Measurements from ENCODE around the gene KDM4B. TPM values are rescaled to one million over a fixed set of nuclear protein-coding genes. Genes with fewer than 3 reads are reported as not detected.

Gene KDM4B
- total and polyA plus RNA-seq, 2 donors: 14.3 to 19.5 TPM

DNA sequence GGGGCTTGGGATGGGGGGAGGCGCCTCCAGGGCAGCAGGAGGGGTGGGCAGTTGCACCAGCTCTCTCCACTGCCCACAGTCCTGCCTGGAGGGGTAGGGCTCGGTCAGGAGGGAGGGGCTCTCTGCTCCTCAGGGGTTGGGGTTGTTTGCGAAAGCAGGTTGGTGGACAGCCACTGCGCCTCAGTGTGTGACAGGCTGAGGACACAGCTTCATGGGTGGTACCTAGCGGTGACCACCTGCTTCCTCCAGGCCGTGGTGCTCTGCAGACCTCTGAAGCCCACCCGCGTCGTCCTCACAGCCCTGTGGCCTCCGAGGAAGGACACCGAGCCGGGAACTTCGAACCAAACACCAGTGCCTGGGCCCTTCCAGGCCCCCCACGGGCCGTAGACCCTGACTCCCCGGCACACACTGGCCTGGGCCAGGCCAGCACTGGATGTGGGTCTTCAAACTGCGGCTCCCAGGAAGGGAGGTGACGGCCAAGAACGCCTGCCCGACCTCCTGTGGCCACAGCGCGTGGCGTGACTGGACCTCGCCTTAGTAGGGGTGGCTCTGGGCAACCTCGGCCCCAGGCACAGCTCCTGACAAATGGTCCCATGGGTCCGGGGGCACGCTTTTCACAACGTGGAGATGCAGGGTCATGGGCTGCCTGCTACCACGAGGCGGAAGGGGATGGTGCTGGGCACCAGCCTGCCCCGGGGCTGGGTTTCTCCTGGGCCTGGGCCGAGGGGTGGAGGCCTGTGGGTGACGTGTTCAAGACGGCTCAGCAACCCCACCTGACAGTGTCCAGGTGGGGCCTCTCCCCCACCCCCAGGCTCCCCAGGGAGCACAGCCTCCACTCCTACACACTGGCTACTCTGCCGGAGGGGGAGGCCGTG, 173.2 kb downstream of the KDM4B start:
- DNase-seq (ENCODE audit: extremely low spot score): no peak
- Histone ChIP-seq H3K27ac (ENCODE audit: low read depth) (no peak overlapping the region), H3K36me3 (ENCODE audit: insufficient read depth) (peaks cover 1% of the 10 kb centered on the region), H3K4me1 (ENCODE audit: insufficient read depth) (no peaks in the 10 kb centered on the region), H3K4me3 (ENCODE audit: low read depth, low read length) (no peak overlapping the region)
- WGBS: 91% methylated on average over 36 of the region's 36 CpGs

DNA sequence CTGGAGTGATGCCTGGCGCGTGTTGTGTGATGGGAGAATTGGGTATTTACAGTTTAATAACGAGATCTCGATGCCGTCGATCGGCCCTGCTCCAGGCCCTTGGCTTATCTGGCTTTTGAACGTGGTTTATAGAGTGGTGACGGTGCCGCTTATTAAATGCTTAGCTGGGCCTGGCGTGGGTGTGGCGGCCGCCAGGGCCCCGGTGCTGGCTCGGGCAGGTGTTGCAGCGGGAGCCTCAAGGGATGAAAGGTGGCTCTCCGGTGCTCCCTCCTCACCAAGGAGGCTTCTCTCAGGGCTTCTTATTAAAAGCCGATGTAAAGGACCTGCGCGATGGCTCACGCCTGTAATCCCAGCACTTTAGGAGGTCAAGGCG, 173.8 kb downstream of the KDM4B start:
- Histone ChIP-seq H3K27ac (ENCODE audit: low read depth) (no peak overlapping the region), H3K4me3 (ENCODE audit: low read depth, low read length) (no peak overlapping the region), H3K36me3 (ENCODE audit: insufficient read depth) (no peaks in the 10 kb centered on the region), H3K4me1 (ENCODE audit: insufficient read depth) (no peaks in the 10 kb centered on the region)
- no peak for DNase-seq (ENCODE audit: extremely low spot score)
- WGBS: 82% methylated on average over 22 of the region's 22 CpGs

DNA sequence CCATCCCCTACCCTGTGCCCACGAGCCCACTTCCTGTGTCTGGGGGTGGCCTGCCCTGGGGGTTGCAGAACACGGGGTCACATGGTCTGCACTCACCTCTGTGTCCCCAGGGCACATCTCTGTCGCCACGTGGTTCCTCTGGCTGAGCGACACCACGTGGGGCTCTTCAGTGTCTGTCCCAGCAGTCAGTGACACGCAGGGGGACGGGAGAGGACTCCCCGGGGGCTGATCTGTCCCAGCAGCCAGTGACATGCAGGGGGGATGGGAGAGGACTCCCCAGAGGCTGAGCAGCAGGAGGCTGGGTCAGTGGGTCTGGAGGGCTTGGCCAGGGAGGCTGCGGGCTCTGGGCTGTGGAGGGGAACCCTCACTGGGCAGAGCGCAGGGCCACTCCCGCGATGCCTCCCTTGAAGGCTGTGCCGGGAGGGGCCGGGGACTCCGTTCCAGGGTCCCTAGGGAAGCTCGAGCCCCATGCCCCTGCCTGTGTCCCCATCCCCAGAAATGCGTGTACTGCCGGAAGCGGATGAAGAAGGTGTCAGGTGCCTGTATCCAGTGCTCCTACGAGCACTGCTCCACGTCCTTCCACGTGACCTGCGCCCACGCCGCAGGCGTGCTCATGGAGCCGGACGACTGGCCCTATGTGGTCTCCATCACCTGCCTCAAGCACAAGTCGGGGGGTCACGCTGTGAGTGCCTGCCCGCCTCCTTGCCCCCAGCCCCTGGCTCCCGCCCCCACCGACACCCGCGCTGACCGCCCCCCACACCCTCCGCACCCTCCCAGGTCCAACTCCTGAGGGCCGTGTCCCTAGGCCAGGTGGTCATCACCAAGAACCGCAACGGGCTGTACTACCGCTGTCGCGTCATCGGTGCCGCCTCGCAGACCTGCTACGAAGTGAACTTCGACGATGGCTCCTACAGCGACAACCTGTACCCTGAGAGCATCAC, 174.8 kb downstream of the KDM4B start:
- H3K4me1 ChIP-seq (ENCODE audit: insufficient read depth): no peaks in the 10 kb centered on the region
- no peak overlapping the region for H3K4me3 ChIP-seq (ENCODE audit: low read depth, low read length)
- H3K27ac ChIP-seq (ENCODE audit: low read depth): no peak overlapping the region
- WGBS: 93% methylated on average over 51 of the region's 51 CpGs
- no peak for DNase-seq (ENCODE audit: extremely low spot score)
- H3K36me3 ChIP-seq (ENCODE audit: insufficient read depth): no peaks in the 10 kb centered on the region

DNA sequence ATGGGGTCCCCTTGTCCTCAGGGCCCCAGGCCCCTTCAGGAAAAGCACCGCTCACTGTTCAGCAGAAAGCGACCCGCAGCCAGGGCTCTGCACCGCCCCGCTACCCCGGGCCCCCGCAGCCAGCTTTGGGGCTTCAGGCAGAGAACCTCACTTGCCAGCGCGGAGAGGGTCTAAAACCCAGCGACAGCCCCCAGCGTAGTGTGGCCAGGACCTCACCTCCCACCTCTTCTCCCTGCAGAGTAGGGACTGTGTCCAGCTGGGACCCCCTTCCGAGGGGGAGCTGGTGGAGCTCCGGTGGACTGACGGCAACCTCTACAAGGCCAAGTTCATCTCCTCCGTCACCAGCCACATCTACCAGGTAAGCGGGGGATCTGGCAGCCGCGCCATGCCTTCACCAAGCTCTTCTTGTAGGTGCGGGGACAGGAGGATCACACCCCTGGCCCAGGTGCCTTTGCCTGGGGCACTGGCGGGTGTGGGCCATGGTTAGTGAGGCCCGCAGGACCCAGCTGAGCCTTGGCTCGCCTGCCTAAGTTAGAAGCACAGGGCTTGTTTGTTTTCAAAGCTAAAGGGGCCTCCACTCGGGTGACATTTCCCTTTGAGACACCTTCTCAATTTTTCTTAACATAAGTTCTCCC, 175.7 kb downstream of the KDM4B start:
- no peak for DNase-seq (ENCODE audit: extremely low spot score)
- H3K4me3 ChIP-seq (ENCODE audit: low read depth, low read length): no peak overlapping the region
- 96% methylated on average over 23 of the region's 23 CpGs for WGBS
- H3K4me1 ChIP-seq (ENCODE audit: insufficient read depth): no peaks in the 10 kb centered on the region
- no peak overlapping the region for H3K27ac ChIP-seq (ENCODE audit: low read depth)
- no peaks in the 10 kb centered on the region for H3K36me3 ChIP-seq (ENCODE audit: insufficient read depth)

DNA sequence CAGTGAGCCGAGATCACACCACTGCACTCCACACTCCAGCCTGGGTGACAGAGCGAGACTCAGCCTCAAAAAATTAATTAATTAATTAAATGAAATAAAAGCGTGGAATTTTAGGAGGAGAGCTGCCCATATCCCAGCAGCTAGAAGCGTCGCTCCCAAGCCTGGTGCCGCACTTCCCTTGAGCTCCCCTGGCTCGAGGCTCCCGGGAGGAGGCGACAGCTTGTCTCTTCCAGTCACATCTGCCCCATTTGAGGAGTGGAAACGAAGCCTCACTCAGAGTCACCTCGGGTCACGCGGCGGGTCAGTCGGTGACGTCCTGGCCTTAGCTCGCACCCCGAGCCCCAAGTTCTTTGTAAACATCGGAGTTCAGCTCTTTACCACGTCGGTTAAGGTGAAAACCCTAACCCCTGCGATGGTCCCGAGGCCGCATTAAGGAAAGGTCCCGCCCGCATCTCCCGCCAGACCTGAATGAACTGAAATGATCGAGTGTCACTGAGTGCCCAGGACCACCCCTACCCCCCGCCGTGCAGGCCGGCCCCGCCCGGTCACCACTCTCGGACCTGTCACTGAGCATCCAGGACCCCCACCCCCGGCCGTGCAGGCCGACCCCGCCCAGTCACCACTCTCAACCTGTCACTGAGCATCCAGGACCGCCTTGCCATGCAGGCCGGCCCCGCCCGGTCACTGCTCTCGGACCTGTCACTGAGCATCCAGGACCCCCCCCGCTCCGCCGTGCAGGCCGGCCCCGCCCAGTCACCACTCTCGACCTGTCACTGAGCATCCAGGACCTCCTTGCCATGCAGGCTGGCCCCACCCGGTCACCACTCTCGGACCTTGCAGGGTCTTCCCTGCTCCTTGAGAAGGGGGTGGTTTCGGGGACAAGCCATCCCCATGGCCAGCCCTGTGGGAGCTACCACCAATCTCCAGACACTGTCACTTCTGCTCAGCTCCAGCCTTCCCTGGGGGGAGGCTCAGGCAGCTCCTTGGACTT, 176.9 kb downstream of the KDM4B start:
- 94% methylated on average over 52 of the region's 52 CpGs for WGBS
- no peak for DNase-seq (ENCODE audit: extremely low spot score)
- no peak overlapping the region for H3K4me3 ChIP-seq (ENCODE audit: low read depth, low read length)
- no peaks in the 10 kb centered on the region for H3K36me3 ChIP-seq (ENCODE audit: insufficient read depth)
- no peaks in the 10 kb centered on the region for H3K4me1 ChIP-seq (ENCODE audit: insufficient read depth)
- no peak overlapping the region for H3K27ac ChIP-seq (ENCODE audit: low read depth)

DNA sequence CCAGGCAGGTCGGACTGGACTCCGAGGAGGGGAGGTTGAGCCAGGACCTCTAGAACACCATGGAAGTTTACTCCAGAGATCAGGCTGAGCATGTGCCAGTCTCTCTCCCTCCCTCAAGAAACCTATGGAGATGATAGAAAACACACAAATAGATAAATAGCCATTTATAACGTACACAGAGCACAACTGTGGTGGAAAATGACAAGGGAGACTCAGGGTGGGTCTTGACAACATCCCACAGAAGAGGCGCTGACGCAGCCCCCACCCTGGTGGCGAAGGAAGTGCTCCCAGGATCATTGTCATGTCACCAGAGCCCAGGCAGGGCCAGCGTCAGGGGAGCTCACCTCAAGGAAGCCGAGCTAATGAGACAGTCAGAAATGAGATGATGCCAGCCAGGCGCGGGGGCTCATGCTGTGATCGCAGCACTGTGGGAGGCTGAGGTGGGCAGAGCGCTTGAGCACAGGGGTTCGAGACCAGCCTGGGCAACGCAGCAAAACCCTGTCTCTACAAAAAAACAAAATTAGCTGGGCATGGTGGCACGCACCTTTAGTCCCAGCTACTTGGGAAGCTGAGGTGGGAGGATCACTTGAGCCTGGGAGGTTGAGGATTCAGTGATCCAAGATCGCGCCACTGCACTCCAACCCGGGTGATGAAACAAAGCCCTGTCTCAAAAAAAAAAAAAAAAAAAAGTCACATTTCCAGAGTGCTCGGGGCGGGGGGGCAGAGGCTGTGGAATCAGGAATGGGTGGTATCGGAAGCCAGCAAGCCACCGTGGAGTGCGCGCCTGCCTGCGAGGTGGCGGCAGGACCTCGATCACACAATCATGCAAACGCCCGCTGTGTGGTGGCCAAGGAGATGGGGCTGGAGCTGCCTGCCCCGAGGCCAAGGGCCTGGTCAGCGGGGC, 178.4 kb downstream of the KDM4B start:
- H3K36me3 ChIP-seq (ENCODE audit: insufficient read depth): peaks cover 3% of the 10 kb centered on the region

DNA sequence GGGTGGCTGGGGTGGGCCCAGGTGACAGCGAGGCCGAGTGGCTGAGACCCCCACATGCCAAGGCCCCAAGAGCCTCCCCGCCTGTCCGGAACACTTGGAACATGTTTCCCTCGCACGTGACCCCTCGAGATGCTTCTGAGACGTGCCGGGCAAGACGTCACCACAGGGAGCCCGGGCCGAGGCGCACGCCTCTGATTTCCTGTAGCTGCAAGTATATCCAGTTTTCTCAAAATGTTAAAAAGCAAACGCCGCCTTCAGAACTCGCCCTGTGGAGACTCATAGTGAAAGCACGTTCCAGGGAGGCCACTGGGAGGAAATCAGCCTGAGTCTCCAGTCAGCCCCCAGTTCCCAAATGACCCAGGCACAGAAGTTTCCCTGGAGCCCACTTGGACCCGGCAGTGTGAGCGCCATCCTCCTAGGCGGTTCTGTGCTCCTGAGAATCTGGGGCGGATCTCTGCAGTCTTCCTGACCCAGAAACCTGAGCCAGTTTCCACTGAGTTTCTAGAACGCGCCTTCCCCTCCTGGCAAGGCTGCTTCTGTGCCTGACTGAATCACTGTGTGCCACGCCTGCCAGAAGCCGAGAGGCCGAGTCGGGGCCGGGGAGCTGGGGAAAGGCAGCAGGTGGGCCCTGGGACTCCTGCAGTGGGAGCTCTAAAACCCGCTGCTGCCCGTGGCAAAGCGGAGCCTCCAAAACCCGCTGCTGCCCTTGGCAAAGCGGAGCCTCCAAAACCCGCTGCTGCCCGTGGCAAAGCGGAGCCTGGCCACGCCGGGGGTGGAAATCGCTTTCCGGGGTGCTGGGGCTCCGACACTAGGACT, 179.3 kb downstream of the KDM4B start:
- Histone ChIP-seq H3K27ac (ENCODE audit: low read depth) (no peak overlapping the region), H3K4me3 (ENCODE audit: low read depth, low read length) (no peak overlapping the region), H3K4me1 (ENCODE audit: insufficient read depth) (no peaks in the 10 kb centered on the region), H3K36me3 (ENCODE audit: insufficient read depth) (peaks cover 3% of the 10 kb centered on the region)
- no peak for DNase-seq (ENCODE audit: extremely low spot score)
- WGBS: 89% methylated on average over 42 of the region's 42 CpGs

More for the DNA sequence above, 178.4 kb downstream of the KDM4B start:
- no peak for DNase-seq (ENCODE audit: extremely low spot score)
- H3K27ac ChIP-seq (ENCODE audit: low read depth): no peak overlapping the region
- no peak overlapping the region for H3K4me3 ChIP-seq (ENCODE audit: low read depth, low read length)
- WGBS: 95% methylated on average over 31 of the region's 31 CpGs
- H3K4me1 ChIP-seq (ENCODE audit: insufficient read depth): no peaks in the 10 kb centered on the region

DNA sequence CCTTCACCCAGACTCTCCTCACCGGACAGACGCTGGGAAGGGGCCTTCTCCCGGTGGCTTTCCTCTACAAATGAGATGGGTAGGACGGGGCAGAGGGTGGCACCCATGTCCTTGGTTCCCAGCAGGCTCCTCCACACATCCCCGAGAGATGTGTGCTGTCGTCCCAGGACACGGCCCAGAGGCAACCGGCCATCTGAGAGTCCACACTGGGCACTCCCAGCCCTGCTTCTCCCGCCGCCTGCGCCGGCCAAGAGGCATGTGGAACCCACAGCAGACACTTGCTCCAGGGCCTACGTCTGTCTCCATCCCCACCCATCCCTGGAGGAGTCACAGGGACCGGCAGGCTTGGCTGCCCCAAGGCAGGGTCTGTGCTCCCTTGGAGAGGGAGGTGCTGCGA, 179.9 kb downstream of the KDM4B start:
- 88% methylated on average over 15 of the region's 15 CpGs for WGBS
- H3K4me3 ChIP-seq (ENCODE audit: low read depth, low read length): no peak overlapping the region
- H3K36me3 ChIP-seq (ENCODE audit: insufficient read depth): peaks cover 3% of the 10 kb centered on the region
- H3K4me1 ChIP-seq (ENCODE audit: insufficient read depth): no peaks in the 10 kb centered on the region
- no peak overlapping the region for H3K27ac ChIP-seq (ENCODE audit: low read depth)
- no peak for DNase-seq (ENCODE audit: extremely low spot score)

DNA sequence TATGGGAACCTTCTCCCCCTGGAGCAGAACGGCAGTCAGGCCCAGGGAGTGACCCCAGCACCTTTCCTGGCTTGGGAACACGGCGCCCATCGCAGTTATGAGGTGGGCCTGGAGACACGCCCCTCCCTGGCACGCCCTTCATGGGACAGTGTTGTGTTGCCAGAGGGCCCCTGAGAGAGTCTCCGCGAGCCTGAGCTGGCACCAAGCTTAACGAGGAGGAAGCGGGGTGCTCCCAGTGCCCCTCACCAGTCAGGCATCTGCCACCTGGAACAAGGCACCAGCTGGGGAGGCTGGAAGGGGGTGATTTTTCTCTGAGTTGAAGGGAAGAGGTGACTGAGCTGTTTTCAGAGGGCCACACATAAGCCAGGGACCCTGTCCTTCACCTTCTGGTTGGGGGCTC, 180.6 kb downstream of the KDM4B start:
- peaks cover 3% of the 10 kb centered on the region for H3K36me3 ChIP-seq (ENCODE audit: insufficient read depth)
- H3K4me1 ChIP-seq (ENCODE audit: insufficient read depth): no peaks in the 10 kb centered on the region
- H3K27ac ChIP-seq (ENCODE audit: low read depth): no peak overlapping the region
- DNase-seq (ENCODE audit: extremely low spot score): no peak
- H3K4me3 ChIP-seq (ENCODE audit: low read depth, low read length): no peak overlapping the region
- 88% methylated on average over 10 of the region's 10 CpGs for WGBS

DNA sequence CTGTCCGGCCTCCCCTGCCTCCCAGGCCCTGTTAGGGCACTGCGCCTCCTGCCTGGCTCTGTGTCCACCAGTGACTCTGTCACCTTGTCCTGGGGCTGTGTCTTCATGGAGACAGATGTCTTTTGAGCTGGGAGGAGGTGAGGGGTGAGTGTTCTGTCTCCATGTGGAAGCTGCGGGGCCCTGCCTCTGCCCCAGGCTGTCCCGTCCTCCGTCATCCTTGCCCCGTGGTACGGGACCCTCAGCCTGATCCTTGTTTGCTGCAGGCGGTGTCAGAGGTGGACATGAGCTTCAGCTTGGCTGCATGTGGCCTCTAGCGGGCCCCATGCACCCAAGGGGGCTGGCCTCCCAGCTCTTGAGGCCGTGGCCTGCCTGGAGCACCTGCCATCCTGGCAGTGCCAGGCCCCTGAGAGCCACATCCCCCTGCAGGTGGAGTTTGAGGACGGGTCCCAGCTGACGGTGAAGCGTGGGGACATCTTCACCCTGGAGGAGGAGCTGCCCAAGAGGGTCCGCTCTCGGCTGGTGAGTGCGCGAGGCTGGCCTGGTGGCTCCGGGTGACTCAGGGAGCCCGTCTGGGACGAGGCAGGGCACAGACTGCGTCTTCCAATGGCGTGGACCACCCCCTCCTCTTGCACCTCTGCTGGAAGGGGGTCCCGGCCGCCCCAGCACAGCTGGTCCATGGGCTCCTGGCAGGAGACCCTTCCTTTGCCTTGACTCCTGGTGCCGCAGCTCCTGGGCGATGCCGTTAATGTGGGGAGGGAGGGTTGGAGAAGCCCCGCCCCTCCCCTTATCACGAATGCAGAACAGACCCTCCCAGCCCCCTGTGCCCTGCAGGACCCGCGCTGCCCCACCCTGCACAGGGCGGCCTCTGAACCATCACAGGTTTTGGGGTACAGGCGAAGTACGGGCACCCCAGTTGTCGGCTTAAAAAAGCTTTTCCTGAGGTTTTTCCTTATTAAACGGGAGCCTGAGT, 181.3 kb downstream of the KDM4B start:
- Histone ChIP-seq H3K27ac (ENCODE audit: low read depth) (no peak overlapping the region), H3K4me3 (ENCODE audit: low read depth, low read length) (no peak overlapping the region), H3K4me1 (ENCODE audit: insufficient read depth) (no peaks in the 10 kb centered on the region), H3K36me3 (ENCODE audit: insufficient read depth) (peaks cover 3% of the 10 kb centered on the region)
- 85% methylated on average over 36 of the region's 36 CpGs for WGBS
- no peak for DNase-seq (ENCODE audit: extremely low spot score)

Measured in urinary bladder (tissue), 4 donors.